Thoracic aorta (tissue), 2 donors: ENCODE data around the gene CEACAM1. TPM values are rescaled to one million over a fixed set of nuclear protein-coding genes. Genes with fewer than 3 reads are reported as not detected.

Experiments
- ATAC-seq: fragments of 150-250 bp; one replicate; pipeline ENCODE4 v1.8.0; 2017; ENCODE audit warnings: low read depth; ENCODE audit not compliant: insufficient number of reproducible peaks, low FRiP score
- DNase-seq: peaks from one replicate; pipeline ENCODE4 v3.0.0-alpha.2; 2020; ENCODE audit warnings: low spot score
- H3K27ac ChIP-seq, 2 donors: fragments of 200-600 bp; sonication (generic); 1 replicate in 1 of 2; 2 replicates in 1 of 2; pipeline ENCODE4 v1.5.1; 2016; ENCODE audit warnings: mild to moderate bottlenecking in 2 of 2, moderate library complexity in 2 of 2
- H3K27me3 ChIP-seq: fragments of 200-600 bp; sonication (generic); replicated peaks from 2 replicates; pipeline ENCODE4 v1.6.0; 2016; ENCODE audit warnings: mild to moderate bottlenecking; ENCODE audit not compliant: insufficient read depth
- H3K36me3 ChIP-seq: fragments of 200-600 bp; sonication (generic); one replicate; pipeline ENCODE4 v1.5.1; 2016
- H3K4me1 ChIP-seq, 2 donors: fragments of 200-600 bp; sonication (generic); 1 replicate in 1 of 2; 2 replicates in 1 of 2; pipeline versions ENCODE4 v1.5.1 to v1.6.0; 2016; ENCODE audit warnings: low read depth in 2 of 2, mild to moderate bottlenecking in 1 of 2; ENCODE audit not compliant: control insufficient read depth in 1 of 2
- H3K4me3 ChIP-seq: fragments of 200-600 bp; sonication (generic); 2 replicates; pipeline ENCODE4 v1.5.1; 2016; ENCODE audit warnings: mild to moderate bottlenecking
- H3K9me3 ChIP-seq: fragments of 200-600 bp; sonication (generic); 2 replicates; pipeline ENCODE4 v1.5.1; 2016
- CTCF ChIP-seq: fragments of 200-600 bp; sonication (generic); IDR thresholded peaks from one replicate; pipeline ENCODE4 v1.5.1; 2019; ENCODE audit warnings: antibody characterized with exemption
- total RNA-seq, 2 donors: library from RNA; depleted of rRNA; stranded (reverse); fragments of >200 nt; gene quantifications; one replicate each; pipeline versions ENCODE4 v1.1.0 to v1.2.3, GENCODE V29; 2016

Gene CEACAM1
- total RNA-seq, 2 donors from 2014 or later: 2.2 to 4.6 TPM

DNA sequence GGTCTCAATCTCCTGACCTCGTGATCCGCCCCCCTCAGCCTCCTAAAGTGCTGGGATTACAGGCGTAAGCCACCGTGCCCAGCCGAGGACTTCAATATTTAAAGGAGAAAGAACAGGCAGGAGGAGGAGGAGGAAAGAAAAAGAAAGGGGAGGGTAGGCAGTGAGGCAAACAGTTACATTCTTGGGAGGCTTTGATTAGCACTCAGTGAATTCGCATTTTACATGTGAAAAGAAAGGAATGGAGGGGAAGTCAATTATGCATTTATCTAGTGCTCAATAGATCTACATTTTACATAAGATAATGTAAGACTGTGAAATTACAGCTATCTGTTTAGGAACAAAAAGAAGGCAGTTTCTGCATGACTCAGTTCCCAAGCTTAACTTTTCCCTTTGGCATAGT, 54.6 kb downstream of the CEACAM1 start:
- no peak for TF ChIP-seq CTCF
- no peak overlapping the region for H3K27ac ChIP-seq
- no peak for ATAC-seq

GRCh38 chr19:42472402-42473147, 55.7 kb downstream of the CEACAM1 start:
- no peak for TF ChIP-seq CTCF
- no peaks in the 10 kb centered on the region for H3K27me3 ChIP-seq
- H3K36me3 ChIP-seq: no peaks in the 10 kb centered on the region
- no peak overlapping the region for H3K4me3 ChIP-seq
- ATAC-seq: no peak
- no peaks in the 10 kb centered on the region for H3K4me1 ChIP-seq
- H3K27ac ChIP-seq: no peak overlapping the region
- DNase-seq: no peak
- no peaks in the 10 kb centered on the region for H3K9me3 ChIP-seq

More for the DNA sequence above, 54.6 kb downstream of the CEACAM1 start:
- H3K9me3 ChIP-seq: no peaks in the 10 kb centered on the region
- no peaks in the 10 kb centered on the region for H3K36me3 ChIP-seq
- no peaks in the 10 kb centered on the region for H3K4me1 ChIP-seq
- H3K4me3 ChIP-seq: no peak overlapping the region
- no peak for DNase-seq
- H3K27me3 ChIP-seq: no peaks in the 10 kb centered on the region

- ATAC-seq: no peak
Measured at GRCh38 chr19:42471554-42472249, 56.6 kb downstream of the CEACAM1 start.

DNA sequence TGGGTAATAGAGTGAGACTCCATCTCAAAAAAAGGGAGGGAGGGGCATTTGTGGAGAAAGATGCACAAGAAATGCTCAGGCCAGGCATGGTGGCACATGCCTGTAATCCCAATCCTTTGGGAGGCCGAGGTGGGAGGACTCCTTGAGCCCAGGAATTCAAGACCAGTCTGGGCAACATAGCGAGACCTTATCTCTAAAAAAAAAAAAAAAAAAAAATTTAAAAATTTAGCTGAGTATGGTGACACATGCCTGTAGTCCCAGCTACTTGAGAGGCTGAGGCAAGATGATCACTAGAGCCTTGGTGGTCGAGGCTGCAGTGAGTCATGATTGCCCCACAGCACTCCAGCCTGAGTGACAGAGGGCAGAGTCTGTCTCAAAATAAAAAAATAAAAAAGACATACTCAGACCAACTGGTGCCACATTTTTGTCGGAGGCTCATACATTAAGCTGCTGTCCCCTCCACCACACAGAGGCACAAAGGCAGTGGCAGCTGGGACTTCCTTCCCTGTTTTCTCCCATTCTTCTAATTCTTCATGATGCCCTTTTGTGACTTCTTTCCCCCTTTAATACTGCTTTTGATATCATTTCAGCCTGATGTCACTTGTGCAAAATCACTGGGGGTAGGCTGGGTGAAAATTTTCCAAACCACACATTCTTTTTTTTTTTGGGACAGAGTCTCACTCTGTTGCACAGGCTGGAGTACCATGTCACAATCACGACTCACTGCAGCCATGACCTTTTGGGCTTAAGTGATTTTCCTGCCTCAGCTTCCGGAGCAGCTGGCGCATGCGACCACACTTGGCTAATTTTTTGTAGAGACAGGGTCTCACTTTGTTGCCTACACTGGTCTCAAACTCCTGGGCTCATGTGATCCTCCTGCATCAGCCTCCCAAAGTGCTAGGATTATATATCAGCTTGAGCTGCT, 58.7 kb downstream of the CEACAM1 start:
- no peak for TF ChIP-seq CTCF
- no peaks in the 10 kb centered on the region for H3K27me3 ChIP-seq
- DNase-seq (no peak), ATAC-seq (no peak)
- H3K4me3 ChIP-seq: no peak overlapping the region
- no peaks in the 10 kb centered on the region for H3K9me3 ChIP-seq
- no peaks in the 10 kb centered on the region for H3K4me1 ChIP-seq
- H3K27ac ChIP-seq: no peak overlapping the region
- no peaks in the 10 kb centered on the region for H3K36me3 ChIP-seq

More at GRCh38 chr19:42471554-42472249, 56.6 kb downstream of the CEACAM1 start:
- Histone ChIP-seq H3K36me3 (no peaks in the 10 kb centered on the region), H3K27ac (no peak overlapping the region), H3K27me3 (no peaks in the 10 kb centered on the region), H3K4me3 (no peak overlapping the region), H3K9me3 (no peaks in the 10 kb centered on the region), H3K4me1 (no peaks in the 10 kb centered on the region)
- no peak for DNase-seq
- TF ChIP-seq CTCF: no peak
